ENCODE results near the gene PHF21B. TPM values are rescaled to one million over a fixed set of nuclear protein-coding genes. Genes with fewer than 3 reads are reported as not detected.

The PHF21B gene
- total RNA-seq, 1 experiment from 2014 or later = 4.5 TPM

DNA sequence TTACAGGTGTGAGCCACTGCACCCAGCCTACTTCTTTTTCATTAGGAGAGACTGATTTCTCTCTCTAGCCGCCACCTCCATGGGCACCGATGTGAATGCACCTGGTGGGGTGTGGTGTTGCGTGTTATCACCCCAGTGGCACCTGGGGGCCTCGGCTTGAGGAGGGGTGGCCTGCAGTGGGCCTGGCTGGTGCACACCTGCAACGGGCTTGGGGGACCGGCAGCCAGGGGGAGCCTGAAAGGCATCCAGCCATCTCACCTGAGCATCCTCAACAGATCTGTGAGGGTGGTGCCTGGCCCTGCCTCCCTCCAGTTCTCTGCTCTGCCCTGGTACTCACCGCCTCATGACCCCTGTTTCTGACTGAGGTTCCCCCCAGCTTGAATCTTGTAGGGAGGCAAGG, 148.6 kb downstream of the PHF21B start:
- no peaks in the 10 kb centered on the region for H3K4me1 ChIP-seq (ENCODE audit: control insufficient read depth, insufficient read depth, low read length)
- H3K27ac ChIP-seq (ENCODE audit: low read length) = no peak overlapping the region
- BruUV-seq (replicated peaks) = no TSS peak
- in situ Hi-C loops (cut with HindIII; ENCODE audit: low pct_unique_long_range_greater_than_20kb, low sequenced_read_pairs) (no loop called here), intact Hi-C loops (cut with micrococcal nuclease; ENCODE audit: unreplicated experiment) (no loop called here)
- no peaks in the 10 kb centered on the region for H3K27me3 ChIP-seq (ENCODE audit: control insufficient read depth, insufficient read depth, low read length)
- TF ChIP-seq, protein P1, sequence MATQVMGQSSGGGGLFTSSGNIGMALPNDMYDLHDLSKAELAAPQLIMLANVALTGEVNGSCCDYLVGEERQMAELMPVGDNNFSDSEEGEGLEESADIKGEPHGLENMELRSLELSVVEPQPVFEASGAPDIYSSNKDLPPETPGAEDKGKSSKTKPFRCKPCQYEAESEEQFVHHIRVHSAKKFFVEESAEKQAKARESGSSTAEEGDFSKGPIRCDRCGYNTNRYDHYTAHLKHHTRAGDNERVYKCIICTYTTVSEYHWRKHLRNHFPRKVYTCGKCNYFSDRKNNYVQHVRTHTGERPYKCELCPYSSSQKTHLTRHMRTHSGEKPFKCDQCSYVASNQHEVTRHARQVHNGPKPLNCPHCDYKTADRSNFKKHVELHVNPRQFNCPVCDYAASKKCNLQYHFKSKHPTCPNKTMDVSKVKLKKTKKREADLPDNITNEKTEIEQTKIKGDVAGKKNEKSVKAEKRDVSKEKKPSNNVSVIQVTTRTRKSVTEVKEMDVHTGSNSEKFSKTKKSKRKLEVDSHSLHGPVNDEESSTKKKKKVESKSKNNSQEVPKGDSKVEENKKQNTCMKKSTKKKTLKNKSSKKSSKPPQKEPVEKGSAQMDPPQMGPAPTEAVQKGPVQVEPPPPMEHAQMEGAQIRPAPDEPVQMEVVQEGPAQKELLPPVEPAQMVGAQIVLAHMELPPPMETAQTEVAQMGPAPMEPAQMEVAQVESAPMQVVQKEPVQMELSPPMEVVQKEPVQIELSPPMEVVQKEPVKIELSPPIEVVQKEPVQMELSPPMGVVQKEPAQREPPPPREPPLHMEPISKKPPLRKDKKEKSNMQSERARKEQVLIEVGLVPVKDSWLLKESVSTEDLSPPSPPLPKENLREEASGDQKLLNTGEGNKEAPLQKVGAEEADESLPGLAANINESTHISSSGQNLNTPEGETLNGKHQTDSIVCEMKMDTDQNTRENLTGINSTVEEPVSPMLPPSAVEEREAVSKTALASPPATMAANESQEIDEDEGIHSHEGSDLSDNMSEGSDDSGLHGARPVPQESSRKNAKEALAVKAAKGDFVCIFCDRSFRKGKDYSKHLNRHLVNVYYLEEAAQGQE (IDR thresholded peaks at IDR 0.05; ENCODE audit: insufficient read depth in 1 of 2, low read depth in 2 of 2, low read length in 1 of 2) = no peak
- TF ChIP-seq POLR2AphosphoS5 (IDR thresholded peaks at IDR 0.05; ENCODE audit: low read depth, low read length) (no peak), TCF7L2 (IDR thresholded peaks at IDR 0.05; ENCODE audit: low read depth, low read length) (no peak), SIN3A (IDR thresholded peaks at IDR 0.05; ENCODE audit: borderline replicate concordance, insufficient read depth, low read depth, low read length) (no peak)
- TF ChIP-seq, protein P2, sequence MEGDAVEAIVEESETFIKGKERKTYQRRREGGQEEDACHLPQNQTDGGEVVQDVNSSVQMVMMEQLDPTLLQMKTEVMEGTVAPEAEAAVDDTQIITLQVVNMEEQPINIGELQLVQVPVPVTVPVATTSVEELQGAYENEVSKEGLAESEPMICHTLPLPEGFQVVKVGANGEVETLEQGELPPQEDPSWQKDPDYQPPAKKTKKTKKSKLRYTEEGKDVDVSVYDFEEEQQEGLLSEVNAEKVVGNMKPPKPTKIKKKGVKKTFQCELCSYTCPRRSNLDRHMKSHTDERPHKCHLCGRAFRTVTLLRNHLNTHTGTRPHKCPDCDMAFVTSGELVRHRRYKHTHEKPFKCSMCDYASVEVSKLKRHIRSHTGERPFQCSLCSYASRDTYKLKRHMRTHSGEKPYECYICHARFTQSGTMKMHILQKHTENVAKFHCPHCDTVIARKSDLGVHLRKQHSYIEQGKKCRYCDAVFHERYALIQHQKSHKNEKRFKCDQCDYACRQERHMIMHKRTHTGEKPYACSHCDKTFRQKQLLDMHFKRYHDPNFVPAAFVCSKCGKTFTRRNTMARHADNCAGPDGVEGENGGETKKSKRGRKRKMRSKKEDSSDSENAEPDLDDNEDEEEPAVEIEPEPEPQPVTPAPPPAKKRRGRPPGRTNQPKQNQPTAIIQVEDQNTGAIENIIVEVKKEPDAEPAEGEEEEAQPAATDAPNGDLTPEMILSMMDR (IDR thresholded peaks at IDR 0.05) = no peak
- ChIA-PET POLR2A (no interaction called here), CTCF (no interaction called here)
- ATAC-seq = no peak
- H3K4me3 ChIP-seq (ENCODE audit: low read depth in 2 of 2, low read length in 2 of 2) = no peak overlapping the region
- DNase-seq (ENCODE audit: low read depth, low spot score) = no peak
- no peaks in the 10 kb centered on the region for H3K9me3 ChIP-seq (ENCODE audit: control insufficient read depth, insufficient read depth, low read depth, low read length)
- no peaks in the 10 kb centered on the region for H3K36me3 ChIP-seq (ENCODE audit: control insufficient read depth, insufficient read depth, low read length)

DNA sequence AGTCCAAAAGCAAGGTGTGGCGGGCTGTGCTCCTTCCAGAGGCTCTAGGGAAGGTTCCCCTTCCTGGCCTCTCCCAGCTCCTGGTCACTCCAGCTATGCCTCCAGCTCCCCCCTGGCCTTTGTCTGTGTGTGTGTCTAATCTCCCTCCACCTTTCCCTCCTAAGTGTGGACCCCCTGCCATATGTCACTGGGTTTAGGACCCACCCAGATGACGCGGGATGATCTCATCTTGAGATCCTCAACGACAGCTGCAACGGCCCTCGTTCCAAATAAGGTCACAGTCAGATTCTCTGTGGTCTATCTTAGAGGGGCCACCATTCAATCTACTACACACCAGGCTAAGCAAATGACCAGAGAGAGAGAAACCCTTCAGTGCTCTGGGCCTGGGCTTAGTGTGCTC, 149.5 kb downstream of the PHF21B start:
- no peaks in the 10 kb centered on the region for H3K27me3 ChIP-seq (ENCODE audit: control insufficient read depth, insufficient read depth, low read length)
- no peaks in the 10 kb centered on the region for H3K9me3 ChIP-seq (ENCODE audit: control insufficient read depth, insufficient read depth, low read depth, low read length)
- BruUV-seq (replicated peaks) = no TSS peak
- ChIA-PET CTCF (no interaction called here), POLR2A (no interaction called here)
- ATAC-seq = no peak
- DNase-seq (ENCODE audit: low read depth, low spot score) = no peak
- H3K4me3 ChIP-seq (ENCODE audit: low read depth in 2 of 2, low read length in 2 of 2) = no peak overlapping the region
- in situ Hi-C loops (cut with HindIII; ENCODE audit: low pct_unique_long_range_greater_than_20kb, low sequenced_read_pairs) = no loop called here
- no peak for TF ChIP-seq POLR2AphosphoS5 (IDR thresholded peaks at IDR 0.05; ENCODE audit: low read depth, low read length)
- no peak for TF ChIP-seq SIN3A (IDR thresholded peaks at IDR 0.05; ENCODE audit: borderline replicate concordance, insufficient read depth, low read depth, low read length)
- TF ChIP-seq, protein P1 (IDR thresholded peaks at IDR 0.05; ENCODE audit: insufficient read depth in 1 of 2, low read depth in 2 of 2, low read length in 1 of 2) = no peak
- no peak for TF ChIP-seq TCF7L2 (IDR thresholded peaks at IDR 0.05; ENCODE audit: low read depth, low read length)
- TF ChIP-seq, protein P2 (IDR thresholded peaks at IDR 0.05) = no peak
- no peaks in the 10 kb centered on the region for H3K36me3 ChIP-seq (ENCODE audit: control insufficient read depth, insufficient read depth, low read length)
- H3K4me1 ChIP-seq (ENCODE audit: control insufficient read depth, insufficient read depth, low read length) = no peaks in the 10 kb centered on the region
- no peak overlapping the region for H3K27ac ChIP-seq (ENCODE audit: low read length)
- intact Hi-C loops (cut with micrococcal nuclease; ENCODE audit: unreplicated experiment) = no loop called here
